ENCODE measurements around the gene SUN3. TPM values are rescaled to one million over a fixed set of nuclear protein-coding genes. Genes with fewer than 3 reads are reported as not detected.

The SUN3 gene, protein sequence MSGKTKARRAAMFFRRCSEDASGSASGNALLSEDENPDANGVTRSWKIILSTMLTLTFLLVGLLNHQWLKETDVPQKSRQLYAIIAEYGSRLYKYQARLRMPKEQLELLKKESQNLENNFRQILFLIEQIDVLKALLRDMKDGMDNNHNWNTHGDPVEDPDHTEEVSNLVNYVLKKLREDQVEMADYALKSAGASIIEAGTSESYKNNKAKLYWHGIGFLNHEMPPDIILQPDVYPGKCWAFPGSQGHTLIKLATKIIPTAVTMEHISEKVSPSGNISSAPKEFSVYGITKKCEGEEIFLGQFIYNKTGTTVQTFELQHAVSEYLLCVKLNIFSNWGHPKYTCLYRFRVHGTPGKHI
- not detected for total RNA-seq

GRCh38 chr7:48028938-48029337 lies at the start of gene SUN3:
Gene SUN3, minus strand, starts transcription at chr7:48029107. Its CDS starts 169 bp downstream, at chr7:48028938.

GRCh38 chr7:48035301-48035966 lies 6.5 kb upstream of the SUN3 start, which contains the start of gene C7orf57:
Gene C7orf57, plus strand, starts transcription at chr7:48035543. Its CDS starts 766 bp downstream, at chr7:48036309.

GRCh38 chr7:47979145-47979831 lies 49.6 kb downstream of the SUN3 start, which contains the start of gene HUS1:
Gene HUS1, minus strand, starts transcription at chr7:47979615. Its CDS starts 96 bp downstream, at chr7:47979519.

DNA sequence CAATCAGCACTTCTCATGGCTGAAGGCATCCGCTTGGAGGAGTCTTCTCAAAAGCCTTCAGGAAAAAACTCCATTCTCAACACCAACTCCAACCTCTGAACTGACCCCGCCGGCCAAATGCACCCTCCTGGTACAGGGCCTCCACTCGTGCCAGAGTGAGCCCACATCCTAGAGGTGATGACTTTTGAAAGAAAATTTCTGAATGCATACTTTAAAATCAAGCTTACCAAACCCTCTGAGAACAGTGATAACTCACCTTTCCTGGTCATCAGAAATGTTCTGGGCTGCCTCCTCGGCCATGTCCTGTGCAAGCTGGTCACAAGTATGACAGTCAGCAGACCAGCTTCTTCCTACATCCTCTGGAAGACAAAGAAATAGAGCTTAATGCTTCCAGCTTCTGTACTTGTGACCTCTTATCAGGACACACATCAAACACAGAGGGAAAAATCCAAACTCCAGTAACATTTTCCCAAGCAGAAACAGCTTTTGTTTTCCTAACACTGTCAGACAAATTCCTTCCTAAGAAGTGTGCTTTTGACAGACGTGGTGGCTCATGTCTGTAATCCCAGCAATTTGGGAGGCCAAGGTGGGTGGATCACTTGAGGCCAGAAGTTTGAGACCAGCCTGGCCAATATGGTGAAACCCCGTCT lies 80.6 kb downstream of the SUN3 start, which contains the start of gene PKD1L1:
Gene PKD1L1 (minus strand): TSS at position 326 of the 650 bp plus-strand sequence. CDS start 26 bp downstream, at position 300.

Other genes with a start within 250 kb of the SUN3 start
- 2.1 TPM for gene PKD1L1, start 80.6 kb downstream of the SUN3 start, total RNA-seq
- gene HUS1, start 49.5 kb downstream of the SUN3 start, total RNA-seq, result 72.1 TPM
- gene C7orf57, start 6.4 kb upstream of the SUN3 start, total RNA-seq, result 0.22 TPM
- gene UPP1, start 60.2 kb upstream of the SUN3 start, total RNA-seq, result 8.5 TPM
- 1.8 TPM for gene ABCA13, start 142.4 kb upstream of the SUN3 start, total RNA-seq

Measured in camera-type eye (tissue), 1 donor.